Activated T-helper 2 cell treated with anti-CD3 and anti-CD28 coated beads, Interferon-gamma antibody, Interleukin-2, Interleukin-4, amounts not matched to agents 10 μg/mL and 5 μg/mL and 100 μg/mL, durations not matched to agents 14 hours and 24 hours and 36 hours (primary cell): ENCODE results near the gene CACNG1. TPM values are rescaled to one million over a fixed set of nuclear protein-coding genes. Genes with fewer than 3 reads are reported as not detected.

Source experiments
- DNase-seq: peaks from one replicate; pipeline ENCODE4 v3.0.0; 2021; ENCODE audit warnings: low spot score
- H3K27ac Mint-ChIP-seq: one replicate; pipeline ENCODE4 v1.8.0; 2021; ENCODE audit warnings: mixed read lengths
- H3K27me3 Mint-ChIP-seq: one replicate; pipeline ENCODE4 v1.8.0; 2021; ENCODE audit warnings: low read depth, mixed read lengths
- H3K36me3 Mint-ChIP-seq: one replicate; pipeline ENCODE4 v1.8.0; 2021; ENCODE audit warnings: low read depth, mixed read lengths
- H3K4me1 Mint-ChIP-seq: one replicate; pipeline ENCODE4 v1.8.0; 2021; ENCODE audit warnings: low read depth, mixed read lengths
- H3K4me3 Mint-ChIP-seq: one replicate; pipeline ENCODE4 v1.8.0; 2021; ENCODE audit warnings: low read depth, mild to moderate bottlenecking, moderate library complexity, mixed read lengths
- H3K9me3 Mint-ChIP-seq: one replicate; pipeline ENCODE4 v1.8.0; 2021; ENCODE audit warnings: mixed read lengths
- intact Hi-C: fragments of 100-400 bp; cut with micrococcal nuclease; formaldehyde crosslinking; loops from one replicate; pipeline ENCODE4 v1.15.1; 2023
- total RNA-seq: library from RNA; stranded (reverse); gene quantifications from 2 replicates; pipeline ENCODE4 v1.2.3, GENCODE V29; 2022

CACNG1 gene, protein sequence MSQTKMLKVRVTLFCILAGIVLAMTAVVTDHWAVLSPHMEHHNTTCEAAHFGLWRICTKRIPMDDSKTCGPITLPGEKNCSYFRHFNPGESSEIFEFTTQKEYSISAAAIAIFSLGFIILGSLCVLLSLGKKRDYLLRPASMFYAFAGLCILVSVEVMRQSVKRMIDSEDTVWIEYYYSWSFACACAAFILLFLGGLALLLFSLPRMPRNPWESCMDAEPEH
- not detected in 2 replicates for total RNA-seq

DNA sequence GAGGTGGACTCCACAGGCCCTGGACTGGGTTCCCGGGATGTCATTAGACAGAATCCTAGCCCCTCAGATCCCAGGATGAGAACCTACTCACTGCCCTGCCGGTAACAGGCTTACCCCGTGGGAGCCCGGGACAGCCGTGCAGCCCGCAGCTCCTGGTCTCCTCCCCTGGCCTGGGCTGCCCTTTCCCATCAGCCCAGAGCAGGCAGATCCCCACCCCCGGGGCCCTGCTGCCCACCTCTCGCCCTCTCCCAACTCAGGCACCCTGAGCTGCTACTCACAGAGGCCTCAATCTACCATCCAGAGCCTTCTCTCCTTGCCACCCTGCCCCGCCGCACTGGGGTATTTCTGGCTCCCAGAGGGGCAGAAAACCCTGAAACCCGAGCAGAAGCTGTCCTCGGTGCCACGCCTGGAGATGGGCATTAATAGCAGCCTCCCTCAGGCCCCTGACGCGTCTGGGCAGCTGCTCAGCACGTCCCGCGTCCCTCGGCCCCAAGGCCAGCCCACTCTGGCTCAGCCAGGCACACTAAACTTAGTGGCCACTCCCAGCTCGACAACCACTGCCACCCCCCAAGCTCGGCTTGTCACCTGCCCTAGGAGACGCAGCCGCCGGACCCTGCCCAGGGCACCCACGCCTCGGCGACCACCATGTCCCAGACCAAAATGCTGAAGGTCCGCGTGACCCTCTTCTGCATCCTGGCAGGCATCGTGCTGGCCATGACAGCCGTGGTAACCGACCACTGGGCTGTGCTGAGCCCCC lies at the start of gene CACNG1:
CACNG1 (plus strand) TSS at position 539 of the 757 bp plus-strand sequence; CDS start at position 646, 107 bp downstream.
- intact Hi-C loops = no loop called here
- Mint-ChIP-seq H3K4me1 (no peaks in the 10 kb centered on the region), H3K9me3 (peaks cover 18% of the 10 kb centered on the region), H3K27ac (no peak within 1 kb of the TSS), H3K27me3 (peaks cover 1% of the 10 kb centered on the region), H3K36me3 (no peaks in the 10 kb centered on the region), H3K4me3 (no peak within 1 kb of the TSS)
- no peak for DNase-seq

DNA sequence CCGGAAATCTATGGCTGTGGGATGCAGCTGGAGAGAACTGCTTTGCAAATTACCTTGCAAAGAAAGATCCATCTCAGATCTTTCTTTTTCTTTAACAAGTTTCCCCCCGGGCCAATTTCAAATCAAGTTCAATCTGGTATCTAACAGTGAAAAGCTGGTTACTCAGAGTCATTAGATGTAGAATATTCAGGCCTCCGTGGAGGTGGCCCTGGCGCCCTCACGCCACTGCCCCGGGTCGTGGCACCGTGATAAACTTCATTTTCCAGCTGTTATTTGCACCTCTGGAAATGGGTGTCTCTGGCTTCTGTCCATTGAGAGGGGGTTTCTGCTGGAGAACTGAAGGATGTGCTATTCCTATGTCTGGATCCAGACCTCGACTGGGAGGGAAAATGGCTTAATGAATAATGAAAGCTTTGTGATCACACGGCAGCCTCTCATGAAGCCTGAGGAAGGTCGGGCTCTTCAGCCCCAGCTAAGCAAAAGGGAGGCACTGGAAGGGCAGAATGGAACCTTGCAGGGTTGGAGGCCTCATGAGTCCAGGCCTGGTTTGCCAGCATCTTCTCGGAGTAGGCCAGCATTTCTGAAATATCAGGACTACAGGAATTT lies 49.3 kb upstream of the CACNG1 start:
- no peak overlapping the region for H3K27ac Mint-ChIP-seq
- intact Hi-C loops = no loop called here
- H3K9me3 Mint-ChIP-seq = no peaks in the 10 kb centered on the region

DNA sequence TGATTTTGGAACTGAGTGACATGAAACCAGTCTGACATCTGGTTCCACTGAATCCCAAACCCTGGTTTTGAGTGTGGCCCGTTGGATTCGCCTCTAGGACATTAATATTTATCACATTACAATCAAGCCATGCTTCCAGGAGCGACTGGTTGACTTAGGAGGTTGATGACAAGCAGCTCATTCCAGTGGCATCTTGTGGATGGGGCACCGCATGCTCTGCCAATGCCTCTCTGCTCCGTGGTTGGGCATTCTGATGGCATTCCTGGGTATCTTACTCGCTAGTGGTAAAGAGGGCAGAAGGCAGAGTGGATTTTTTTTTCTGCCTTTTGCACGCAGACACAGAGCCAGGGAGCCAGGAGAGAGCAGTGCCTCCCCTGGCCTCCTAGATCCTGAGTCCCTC lies 48.4 kb upstream of the CACNG1 start:
- intact Hi-C loops = no loop called here
- Mint-ChIP-seq H3K4me3 (no peak overlapping the region), H3K9me3 (no peaks in the 10 kb centered on the region), H3K36me3 (no peaks in the 10 kb centered on the region), H3K4me1 (no peaks in the 10 kb centered on the region), H3K27me3 (no peaks in the 10 kb centered on the region), H3K27ac (no peak overlapping the region)
- no peak for DNase-seq

More for the DNA sequence above, 49.3 kb upstream of the CACNG1 start:
- no peaks in the 10 kb centered on the region for H3K4me1 Mint-ChIP-seq
- no peak for DNase-seq
- H3K27me3 Mint-ChIP-seq = no peaks in the 10 kb centered on the region
- no peaks in the 10 kb centered on the region for H3K36me3 Mint-ChIP-seq
- H3K4me3 Mint-ChIP-seq = no peak overlapping the region

DNA sequence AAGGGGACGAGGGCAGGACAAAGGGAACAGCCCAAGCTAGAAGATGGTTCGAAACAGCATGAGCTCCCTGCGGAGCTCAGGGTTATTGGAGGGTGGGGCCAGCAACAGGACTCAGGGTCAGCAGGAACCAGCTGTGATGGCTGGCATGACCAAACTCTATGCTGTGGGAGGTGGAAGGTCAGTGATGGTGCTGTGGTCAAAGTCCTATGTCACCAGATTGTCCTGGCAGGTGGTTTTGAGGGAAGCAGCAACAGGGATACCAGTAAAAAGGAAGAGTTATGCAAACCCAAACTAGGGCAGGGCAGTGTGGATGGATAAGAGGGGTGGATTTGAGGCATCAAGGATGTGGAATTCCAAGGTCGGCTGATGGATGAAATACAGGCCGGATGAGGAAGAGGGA lies 47.4 kb upstream of the CACNG1 start:
- Mint-ChIP-seq H3K27ac (no peak overlapping the region), H3K27me3 (no peaks in the 10 kb centered on the region), H3K9me3 (no peaks in the 10 kb centered on the region), H3K4me1 (no peaks in the 10 kb centered on the region), H3K4me3 (no peak overlapping the region), H3K36me3 (no peaks in the 10 kb centered on the region)
- DNase-seq = no peak
- intact Hi-C loops = no loop called here

DNA sequence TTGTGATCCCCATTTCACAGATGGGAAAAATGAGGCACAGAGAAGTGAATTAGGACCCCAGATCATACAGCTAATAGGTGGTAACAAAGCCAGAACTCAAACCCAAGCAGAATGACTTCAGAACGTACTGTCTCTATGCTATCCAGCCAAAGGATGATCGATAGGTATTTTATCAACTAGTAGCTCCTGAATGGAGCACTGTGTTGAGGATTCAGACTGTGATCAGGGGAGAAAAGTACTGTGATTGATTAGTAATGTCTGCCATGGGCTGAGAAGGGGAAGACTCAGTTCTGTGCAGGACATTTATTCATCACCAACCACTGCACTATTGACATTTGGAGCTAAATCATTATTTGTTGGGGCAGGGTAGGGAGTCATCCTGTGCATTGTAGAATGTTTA lies 41.1 kb upstream of the CACNG1 start:
- no peaks in the 10 kb centered on the region for H3K4me1 Mint-ChIP-seq
- intact Hi-C loops = no loop called here
- H3K4me3 Mint-ChIP-seq = no peak overlapping the region
- DNase-seq = no peak
- no peaks in the 10 kb centered on the region for H3K27me3 Mint-ChIP-seq
- no peak overlapping the region for H3K27ac Mint-ChIP-seq
- no peaks in the 10 kb centered on the region for H3K9me3 Mint-ChIP-seq
- H3K36me3 Mint-ChIP-seq = no peaks in the 10 kb centered on the region

DNA sequence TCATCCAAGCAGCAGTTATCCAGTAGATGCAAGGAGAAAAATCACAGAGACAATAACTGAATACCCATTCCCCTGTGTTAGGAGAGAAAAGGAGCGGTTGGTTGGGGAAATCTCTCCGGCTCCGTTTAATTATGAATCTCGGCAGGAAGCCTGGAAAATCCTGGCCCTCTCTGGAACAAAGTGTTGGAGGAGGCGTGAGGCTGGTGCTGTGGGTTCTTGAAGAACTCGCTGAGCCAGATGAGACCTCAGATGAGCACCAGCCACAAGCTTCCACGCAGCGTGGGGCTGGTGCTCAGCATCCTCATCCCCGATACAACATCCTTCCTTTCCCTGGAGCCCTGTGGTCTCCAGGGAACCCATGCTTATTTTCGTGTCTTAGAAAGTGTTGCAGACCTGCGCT lies 40.2 kb upstream of the CACNG1 start:
- Mint-ChIP-seq H3K36me3 (no peaks in the 10 kb centered on the region), H3K9me3 (no peaks in the 10 kb centered on the region), H3K4me1 (no peaks in the 10 kb centered on the region), H3K27ac (no peak overlapping the region), H3K27me3 (peaks cover 2% of the 10 kb centered on the region), H3K4me3 (no peak overlapping the region)
- no peak for DNase-seq
- intact Hi-C loops = no loop called here

DNA sequence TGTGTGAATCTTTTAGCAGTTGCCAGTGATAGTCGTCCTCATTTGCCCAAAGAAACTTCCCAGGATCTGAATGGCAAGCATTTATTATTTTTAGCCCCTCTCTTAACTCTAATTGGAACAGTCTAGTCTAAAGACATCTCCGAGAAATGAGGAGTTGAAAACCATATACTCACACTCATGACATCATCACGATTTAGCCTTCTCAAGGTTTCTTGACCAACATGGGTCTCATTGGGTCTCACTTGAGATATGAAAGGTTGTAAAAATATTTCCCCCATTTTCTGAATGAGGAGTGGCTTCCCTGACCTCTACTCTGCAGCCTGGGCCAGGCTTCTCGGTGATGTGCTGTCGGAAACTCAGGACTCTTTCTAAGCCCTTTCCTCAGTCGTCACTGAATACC lies 37.1 kb upstream of the CACNG1 start:
- no peaks in the 10 kb centered on the region for H3K36me3 Mint-ChIP-seq
- intact Hi-C loops = no loop called here
- no peak overlapping the region for H3K4me3 Mint-ChIP-seq
- no peak for DNase-seq
- no peaks in the 10 kb centered on the region for H3K4me1 Mint-ChIP-seq
- H3K27me3 Mint-ChIP-seq = peaks cover 7% of the 10 kb centered on the region
- no peaks in the 10 kb centered on the region for H3K9me3 Mint-ChIP-seq
- H3K27ac Mint-ChIP-seq = no peak overlapping the region

DNA sequence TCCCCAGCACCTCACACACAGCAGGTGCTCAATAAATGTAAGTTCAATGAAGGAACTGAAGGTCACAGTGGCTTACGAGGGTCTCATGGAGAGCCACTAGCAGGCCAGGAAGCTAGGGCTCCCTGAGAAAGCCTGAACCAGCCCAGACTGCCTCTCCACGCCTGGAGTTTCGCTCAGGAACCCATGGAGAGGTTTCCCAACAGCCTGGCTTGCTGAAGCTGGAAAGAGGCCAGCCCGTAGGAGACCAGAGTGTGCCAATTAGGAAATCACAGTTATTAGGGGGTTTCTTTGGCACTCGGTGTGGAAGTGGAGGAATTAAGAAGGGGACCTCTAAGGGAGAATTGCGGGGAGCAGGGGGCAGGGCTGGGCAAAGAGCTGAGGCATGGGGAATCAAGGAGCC lies 36.3 kb upstream of the CACNG1 start:
- Mint-ChIP-seq H3K27me3 (peaks cover 7% of the 10 kb centered on the region), H3K9me3 (no peaks in the 10 kb centered on the region), H3K27ac (no peak overlapping the region), H3K4me3 (no peak overlapping the region), H3K4me1 (no peaks in the 10 kb centered on the region), H3K36me3 (no peaks in the 10 kb centered on the region)
- intact Hi-C loops = no loop called here
- DNase-seq = no peak

DNA sequence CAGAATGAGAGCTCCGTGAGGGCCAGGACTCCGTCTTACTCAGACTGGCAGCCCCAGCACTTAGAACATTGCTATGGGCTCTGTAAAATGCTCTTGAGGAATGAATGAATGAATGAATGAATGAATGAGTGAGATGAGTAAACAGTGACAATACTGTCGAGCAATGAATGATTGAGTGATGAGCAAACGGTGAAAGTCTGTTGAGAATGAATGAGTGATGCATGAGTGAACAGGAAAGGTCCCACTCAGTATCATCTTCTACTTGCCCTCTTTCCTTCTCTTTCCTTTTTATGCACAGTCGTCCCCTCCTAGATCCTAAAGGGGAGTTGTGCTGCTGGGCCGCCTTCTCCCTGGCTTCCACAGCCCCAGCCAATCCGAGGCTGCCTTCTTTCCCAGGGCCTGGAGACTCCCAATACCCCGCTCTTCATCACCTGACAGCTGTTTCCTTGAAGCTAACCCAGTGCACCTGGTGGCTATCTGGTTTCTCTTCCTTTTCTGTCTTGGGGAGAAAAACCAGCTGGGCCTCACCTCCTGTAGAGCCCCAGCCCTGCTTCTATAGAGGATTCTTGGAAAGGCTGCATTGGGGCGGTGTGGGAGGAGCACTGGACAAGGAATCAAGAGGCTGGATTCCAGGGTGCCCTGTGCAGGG lies 32.7 kb upstream of the CACNG1 start:
- Mint-ChIP-seq H3K27ac (no peak overlapping the region), H3K27me3 (peaks cover 7% of the 10 kb centered on the region), H3K36me3 (no peaks in the 10 kb centered on the region), H3K4me1 (no peaks in the 10 kb centered on the region), H3K9me3 (no peaks in the 10 kb centered on the region), H3K4me3 (no peak overlapping the region)
- intact Hi-C loops = no loop called here
- DNase-seq = no peak

DNA sequence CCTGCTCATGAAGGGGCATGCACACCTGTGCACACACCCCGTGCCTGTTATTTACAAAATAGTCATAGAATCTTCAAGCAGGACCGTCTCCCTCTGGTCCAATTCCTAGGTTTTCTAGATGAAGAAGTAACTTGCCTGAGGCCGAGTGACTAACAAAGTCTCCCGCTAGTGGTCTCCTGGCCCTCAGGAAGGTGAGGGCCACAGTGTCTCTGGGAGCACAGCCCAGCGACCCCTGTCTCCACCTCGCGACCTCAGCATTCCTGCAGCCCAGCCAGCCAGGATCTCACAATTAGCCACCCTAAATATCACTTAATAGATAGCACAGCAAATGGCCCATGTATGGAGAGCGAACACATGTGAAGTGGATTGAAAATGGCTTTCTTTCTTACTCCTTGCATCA lies 30.5 kb upstream of the CACNG1 start:
- Mint-ChIP-seq H3K4me1 (no peaks in the 10 kb centered on the region), H3K9me3 (no peaks in the 10 kb centered on the region), H3K27ac (no peak overlapping the region), H3K27me3 (peaks cover 5% of the 10 kb centered on the region), H3K4me3 (no peak overlapping the region), H3K36me3 (no peaks in the 10 kb centered on the region)
- intact Hi-C loops = no loop called here
- DNase-seq = no peak

DNA sequence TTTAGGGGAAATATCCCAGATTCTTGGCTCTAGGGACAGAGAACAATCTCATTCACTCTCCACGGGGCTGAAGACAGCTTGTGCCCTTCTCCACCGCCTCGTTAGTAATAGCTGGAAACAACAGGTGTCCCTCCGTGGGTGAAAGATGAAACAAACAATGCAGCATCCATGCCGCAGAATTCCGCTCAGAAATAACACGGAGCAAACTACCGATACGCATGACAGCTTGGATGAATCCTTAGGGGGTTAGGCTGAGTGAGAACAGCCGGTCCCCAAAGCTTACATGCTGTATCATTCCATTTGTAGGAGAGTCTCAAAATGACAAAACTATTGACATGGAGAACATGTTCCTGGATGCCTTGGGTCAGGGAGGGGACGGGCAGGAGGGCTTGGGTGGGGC lies 29.4 kb upstream of the CACNG1 start:
- Mint-ChIP-seq H3K4me3 (no peak overlapping the region), H3K36me3 (no peaks in the 10 kb centered on the region), H3K27ac (no peak overlapping the region), H3K4me1 (no peaks in the 10 kb centered on the region), H3K9me3 (no peaks in the 10 kb centered on the region), H3K27me3 (peaks cover 3% of the 10 kb centered on the region)
- intact Hi-C loops = no loop called here
- no peak for DNase-seq

DNA sequence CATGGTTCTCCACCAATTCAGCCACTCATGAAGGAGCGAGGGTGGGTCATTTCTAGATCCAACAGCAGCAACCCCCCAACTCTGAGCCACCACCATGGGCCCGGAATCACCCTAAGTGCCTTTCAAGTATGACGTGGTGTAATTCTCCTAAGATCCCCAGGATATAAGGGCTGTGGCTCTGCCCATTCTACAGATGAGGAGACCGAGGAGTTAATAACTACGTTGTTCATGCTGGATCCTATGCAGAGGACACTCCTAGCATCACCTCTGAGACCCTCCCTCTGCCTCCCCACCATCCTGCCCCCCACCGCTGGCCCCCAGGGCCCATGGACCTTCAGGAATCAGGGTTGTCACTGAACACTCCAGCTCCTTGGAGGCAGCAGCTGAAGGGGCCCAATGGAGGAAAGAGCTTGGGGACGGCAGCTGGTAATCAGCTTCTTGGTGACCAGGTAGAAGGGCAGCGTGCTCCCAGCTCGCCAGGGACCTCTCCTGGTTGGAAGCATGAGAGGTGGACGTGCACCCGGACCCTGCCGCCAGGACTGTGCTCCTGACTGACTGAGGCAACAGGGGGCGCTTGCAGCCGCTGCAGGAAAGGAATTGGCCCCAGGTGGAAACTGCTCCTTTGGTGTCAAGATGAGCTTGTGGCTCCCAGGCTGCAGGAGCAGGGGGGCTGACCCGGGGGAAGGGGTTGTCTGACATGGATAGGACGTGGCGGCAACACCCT lies 28.2 kb upstream of the CACNG1 start:
- H3K4me3 Mint-ChIP-seq = no peak overlapping the region
- no peaks in the 10 kb centered on the region for H3K27me3 Mint-ChIP-seq
- H3K9me3 Mint-ChIP-seq = no peaks in the 10 kb centered on the region
- H3K4me1 Mint-ChIP-seq = no peaks in the 10 kb centered on the region
- intact Hi-C loops = no loop called here
- no peak overlapping the region for H3K27ac Mint-ChIP-seq
- no peaks in the 10 kb centered on the region for H3K36me3 Mint-ChIP-seq
- DNase-seq = no peak
